Osteocyte (in vitro differentiated cells): Measurements from ENCODE around the gene LPAR6. TPM values are rescaled to one million over a fixed set of nuclear protein-coding genes. Genes with fewer than 3 reads are reported as not detected.

Experiments
- DNase-seq: peaks from one replicate; pipeline ENCODE4 v3.0.0; 2021; ENCODE audit warnings: mixed read lengths; ENCODE audit not compliant: unreplicated experiment; ENCODE audit errors: extremely low spot score
- H3K27ac Mint-ChIP-seq: one replicate; pipeline ENCODE4 v1.8.0; 2021; ENCODE audit warnings: mild to moderate bottlenecking, mixed read lengths; ENCODE audit not compliant: unreplicated experiment
- H3K27me3 Mint-ChIP-seq: one replicate; pipeline ENCODE4 v1.8.0; 2021; ENCODE audit warnings: mixed read lengths; ENCODE audit not compliant: unreplicated experiment
- H3K36me3 Mint-ChIP-seq: one replicate; pipeline ENCODE4 v1.8.0; 2021; ENCODE audit warnings: mixed read lengths; ENCODE audit not compliant: unreplicated experiment
- H3K4me1 Mint-ChIP-seq: one replicate; pipeline ENCODE4 v1.8.0; 2021; ENCODE audit warnings: mixed read lengths; ENCODE audit not compliant: unreplicated experiment
- H3K4me3 Mint-ChIP-seq: one replicate; pipeline ENCODE4 v1.8.0; 2021; ENCODE audit warnings: mild to moderate bottlenecking, moderate library complexity, mixed read lengths; ENCODE audit not compliant: unreplicated experiment
- H3K9me3 Mint-ChIP-seq: one replicate; pipeline ENCODE4 v1.8.0; 2021; ENCODE audit warnings: mixed read lengths; ENCODE audit not compliant: unreplicated experiment
- CTCF ChIP-seq: fragments of 200-600 bp; sonication (generic); IDR thresholded peaks from 2 replicates; pipeline ENCODE4 v1.5.0; 2021; ENCODE audit warnings: antibody characterized with exemption, mild to moderate bottlenecking, moderate library complexity
- total RNA-seq: library from RNA; stranded (reverse); gene quantifications from 2 replicates; pipeline ENCODE4 v1.2.1, GENCODE V29; 2021

The LPAR6 gene
- total RNA-seq, 1 donor from 2014 or later: 13.0 TPM

DNA sequence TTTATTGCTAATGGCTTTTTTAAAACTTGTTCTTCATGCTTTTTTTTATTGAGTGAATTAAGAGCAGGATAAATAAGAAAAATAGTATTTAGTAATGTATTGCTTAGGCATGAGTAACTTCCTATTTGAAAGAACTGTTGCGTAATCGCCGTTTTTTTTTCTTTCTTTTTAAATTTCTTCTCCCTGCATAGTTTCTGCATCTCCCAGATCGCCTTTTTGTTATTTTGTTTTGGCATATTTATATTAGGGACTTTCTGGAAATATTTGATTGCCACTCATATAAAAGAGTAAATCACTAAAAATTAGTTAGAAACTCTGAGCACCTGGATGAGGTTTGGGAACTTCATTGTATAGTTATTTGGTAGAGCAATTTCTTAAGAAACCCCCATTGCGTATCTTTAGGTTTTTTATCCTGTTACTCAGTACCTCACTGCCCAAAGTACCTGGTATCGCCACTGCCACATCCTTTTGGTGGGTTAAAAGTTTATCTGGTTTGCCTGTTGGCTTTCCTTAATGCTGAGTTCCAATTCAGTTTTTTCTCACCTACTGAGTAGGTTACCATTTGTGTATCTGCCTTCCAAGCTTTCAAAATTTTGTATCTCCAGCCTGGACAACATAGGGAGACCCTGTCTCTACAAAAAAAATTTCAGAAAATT, 36.2 kb upstream of the LPAR6 start:
- TF ChIP-seq CTCF: no peak
- H3K9me3 Mint-ChIP-seq: peaks cover 19% of the 10 kb centered on the region
- H3K27ac Mint-ChIP-seq: peak overlapping the region; percentile 63
- no peaks in the 10 kb centered on the region for H3K27me3 Mint-ChIP-seq
- DNase-seq: no peak
- H3K36me3 Mint-ChIP-seq: peaks cover 29% of the 10 kb centered on the region
- H3K4me1 Mint-ChIP-seq: peaks cover 19% of the 10 kb centered on the region
- H3K4me3 Mint-ChIP-seq: peak overlapping the region; percentile 48

DNA sequence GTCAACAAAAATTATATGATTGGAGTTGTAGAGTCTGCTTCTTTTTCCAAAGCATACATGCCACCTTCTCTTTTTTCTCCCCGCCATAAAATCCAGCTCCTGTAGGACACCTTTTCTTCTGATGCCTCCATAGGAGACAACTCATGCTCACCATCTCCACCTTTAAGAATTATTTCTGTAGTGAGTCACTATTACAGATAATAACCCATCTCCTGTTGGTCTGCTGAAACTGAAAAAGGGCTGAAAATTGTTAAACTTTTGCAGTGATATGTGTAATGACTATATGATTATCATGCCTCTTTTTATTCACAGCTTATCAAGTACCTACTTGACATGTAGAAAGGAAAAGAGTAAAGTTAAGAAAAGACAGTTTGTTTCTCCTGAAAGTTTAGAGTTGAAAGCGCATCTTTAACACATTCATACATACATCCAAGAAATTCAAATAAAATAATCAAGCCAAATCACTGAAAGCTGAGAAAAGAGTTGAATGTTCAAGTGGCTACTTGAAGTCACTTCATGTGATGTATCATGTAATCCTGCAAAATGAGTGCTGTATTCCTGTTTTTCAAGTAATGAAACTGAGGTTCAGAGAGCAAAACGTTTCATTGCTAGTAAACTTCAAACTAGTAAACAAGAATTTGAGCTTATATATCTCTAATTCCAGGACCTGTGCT, 35.5 kb upstream of the LPAR6 start:
- Mint-ChIP-seq H3K4me1 (peaks cover 19% of the 10 kb centered on the region), H3K4me3 (peak overlapping the region; percentile 7), H3K9me3 (peaks cover 19% of the 10 kb centered on the region), H3K27ac (peak overlapping the region; percentile 63), H3K27me3 (no peaks in the 10 kb centered on the region), H3K36me3 (peaks cover 23% of the 10 kb centered on the region)
- no peak for DNase-seq
- no peak for TF ChIP-seq CTCF

GRCh38 chr13:48446464-48446863, 33.6 kb upstream of the LPAR6 start:
- Mint-ChIP-seq H3K4me3 (no peak overlapping the region), H3K9me3 (peaks cover 12% of the 10 kb centered on the region), H3K27me3 (no peaks in the 10 kb centered on the region), H3K27ac (no peak overlapping the region), H3K36me3 (peaks cover 9% of the 10 kb centered on the region), H3K4me1 (peaks cover 19% of the 10 kb centered on the region)
- TF ChIP-seq CTCF: no peak
- DNase-seq: no peak

GRCh38 chr13:48443442-48444208, 30.7 kb upstream of the LPAR6 start:
- Mint-ChIP-seq H3K27me3 (no peaks in the 10 kb centered on the region), H3K36me3 (peaks cover 4% of the 10 kb centered on the region), H3K4me3 (no peak overlapping the region), H3K4me1 (peaks cover 6% of the 10 kb centered on the region), H3K9me3 (no peaks in the 10 kb centered on the region), H3K27ac (no peak overlapping the region)
- DNase-seq: no peak
- TF ChIP-seq CTCF: no peak

GRCh38 chr13:48437371-48437770, 24.5 kb upstream of the LPAR6 start:
- no peaks in the 10 kb centered on the region for H3K27me3 Mint-ChIP-seq
- H3K4me1 Mint-ChIP-seq: peaks cover 14% of the 10 kb centered on the region

More at GRCh38 chr13:48437371-48437770, 24.5 kb upstream of the LPAR6 start:
- Mint-ChIP-seq H3K27ac (peak overlapping the region; percentile 41), H3K4me3 (no peak overlapping the region), H3K9me3 (no peaks in the 10 kb centered on the region), H3K36me3 (peaks cover 2% of the 10 kb centered on the region)
- no peak for TF ChIP-seq CTCF
- no peak for DNase-seq
